ENCODE measurements around the gene RAB21. TPM values are rescaled to one million over a fixed set of nuclear protein-coding genes. Genes with fewer than 3 reads are reported as not detected.
A peak's percentile ranks its signal among the peaks of the same experiment; 100 is the strongest.

The RAB21 gene
- polyA plus RNA-seq (2012; ENCODE audit: low read depth, missing spikeins): 27.8 TPM

GRCh38 chr12:71754461-71755145 lies at the start of gene RAB21:
Gene RAB21, plus strand, starts transcription at chr12:71754863. Its CDS starts 267 bp downstream, at chr12:71755130.
- DNase-seq (ENCODE audit: insufficient read length, low spot score) (peak; percentile 86), FAIRE-seq (peak; percentile 94)
- TF ChIP-seq PAX5 (IDR thresholded peaks at IDR 0.05; ENCODE audit: insufficient read depth, low read length, severe bottlenecking) (no peak), POU2F2 (IDR thresholded peaks at IDR 0.05; ENCODE audit: low read depth, low read length) (0 out of 2 replicates have a peak, but pooled peaks have one; percentile 9), POLR2A (IDR thresholded peaks at IDR 0.05; ENCODE audit: low read depth, low read length) (peak; percentile 90), SPI1 (IDR thresholded peaks at IDR 0.05; ENCODE audit: low read depth, low read length) (no peak), TAF1 (IDR thresholded peaks at IDR 0.05; ENCODE audit: low read depth, low read length) (peak; percentile 73), POLR2AphosphoS5 (IDR thresholded peaks at IDR 0.05; ENCODE audit: low read depth, low read length) (peak; percentile 90)

- DNase-seq (ENCODE audit: insufficient read length, low spot score) (no peak), FAIRE-seq (no peak)
- no peak for TF ChIP-seq TAF1 (IDR thresholded peaks at IDR 0.05; ENCODE audit: low read depth, low read length)
- no peak for TF ChIP-seq POU2F2 (IDR thresholded peaks at IDR 0.05; ENCODE audit: low read depth, low read length)
- TF ChIP-seq POLR2A (IDR thresholded peaks at IDR 0.05; ENCODE audit: low read depth, low read length): no peak
- no peak for TF ChIP-seq POLR2AphosphoS5 (IDR thresholded peaks at IDR 0.05; ENCODE audit: low read depth, low read length)
- no peak for TF ChIP-seq SPI1 (IDR thresholded peaks at IDR 0.05; ENCODE audit: low read depth, low read length)
- TF ChIP-seq PAX5 (IDR thresholded peaks at IDR 0.05; ENCODE audit: insufficient read depth, low read length, severe bottlenecking): no peak
These were observed 49.7 kb upstream of the RAB21 start for GRCh38 chr12:71704920-71705319.

- no peak for FAIRE-seq
These were observed 46.0 kb upstream of the RAB21 start for GRCh38 chr12:71708658-71709057.

GRCh38 chr12:71710276-71711125 lies 44.2 kb upstream of the RAB21 start:
- TF ChIP-seq PAX5 (IDR thresholded peaks at IDR 0.05; ENCODE audit: insufficient read depth, low read length, severe bottlenecking): no peak
- TF ChIP-seq POLR2AphosphoS5 (IDR thresholded peaks at IDR 0.05; ENCODE audit: low read depth, low read length): no peak
- TF ChIP-seq POU2F2 (IDR thresholded peaks at IDR 0.05; ENCODE audit: low read depth, low read length): no peak
- TF ChIP-seq SPI1 (IDR thresholded peaks at IDR 0.05; ENCODE audit: low read depth, low read length): no peak
- no peak for TF ChIP-seq POLR2A (IDR thresholded peaks at IDR 0.05; ENCODE audit: low read depth, low read length)
- TF ChIP-seq TAF1 (IDR thresholded peaks at IDR 0.05; ENCODE audit: low read depth, low read length): no peak
- DNase-seq (ENCODE audit: insufficient read length, low spot score) (no peak), FAIRE-seq (no peak)

More at GRCh38 chr12:71708658-71709057, 46.0 kb upstream of the RAB21 start:
- TF ChIP-seq TAF1 (IDR thresholded peaks at IDR 0.05; ENCODE audit: low read depth, low read length) (no peak), POLR2A (IDR thresholded peaks at IDR 0.05; ENCODE audit: low read depth, low read length) (no peak), PAX5 (IDR thresholded peaks at IDR 0.05; ENCODE audit: insufficient read depth, low read length, severe bottlenecking) (no peak), POLR2AphosphoS5 (IDR thresholded peaks at IDR 0.05; ENCODE audit: low read depth, low read length) (no peak), SPI1 (IDR thresholded peaks at IDR 0.05; ENCODE audit: low read depth, low read length) (no peak)
- DNase-seq (ENCODE audit: insufficient read length, low spot score): no peak

GRCh38 chr12:71718611-71719010 lies 36.1 kb upstream of the RAB21 start:
- TF ChIP-seq POU2F2 (IDR thresholded peaks at IDR 0.05; ENCODE audit: low read depth, low read length) (no peak), TAF1 (IDR thresholded peaks at IDR 0.05; ENCODE audit: low read depth, low read length) (no peak), PAX5 (IDR thresholded peaks at IDR 0.05; ENCODE audit: insufficient read depth, low read length, severe bottlenecking) (no peak), SPI1 (IDR thresholded peaks at IDR 0.05; ENCODE audit: low read depth, low read length) (no peak), POLR2AphosphoS5 (IDR thresholded peaks at IDR 0.05; ENCODE audit: low read depth, low read length) (no peak), POLR2A (IDR thresholded peaks at IDR 0.05; ENCODE audit: low read depth, low read length) (no peak)
- no peak for FAIRE-seq
- no peak for DNase-seq (ENCODE audit: insufficient read length, low spot score)

GRCh38 chr12:71719647-71720370 lies 34.9 kb upstream of the RAB21 start:
- FAIRE-seq (no peak), DNase-seq (ENCODE audit: insufficient read length, low spot score) (no peak)
- no peak for TF ChIP-seq POLR2AphosphoS5 (IDR thresholded peaks at IDR 0.05; ENCODE audit: low read depth, low read length)
- no peak for TF ChIP-seq POU2F2 (IDR thresholded peaks at IDR 0.05; ENCODE audit: low read depth, low read length)

GRCh38 chr12:71721783-71722505 lies 32.7 kb upstream of the RAB21 start:
- no peak for TF ChIP-seq PAX5 (IDR thresholded peaks at IDR 0.05; ENCODE audit: insufficient read depth, low read length, severe bottlenecking)
- FAIRE-seq (no peak), DNase-seq (ENCODE audit: insufficient read length, low spot score) (no peak)

- no peak for FAIRE-seq
- DNase-seq (ENCODE audit: insufficient read length, low spot score): no peak
- TF ChIP-seq SPI1 (IDR thresholded peaks at IDR 0.05; ENCODE audit: low read depth, low read length): no peak
- no peak for TF ChIP-seq POU2F2 (IDR thresholded peaks at IDR 0.05; ENCODE audit: low read depth, low read length)
- TF ChIP-seq TAF1 (IDR thresholded peaks at IDR 0.05; ENCODE audit: low read depth, low read length): no peak
- TF ChIP-seq PAX5 (IDR thresholded peaks at IDR 0.05; ENCODE audit: insufficient read depth, low read length, severe bottlenecking): no peak
- no peak for TF ChIP-seq POLR2AphosphoS5 (IDR thresholded peaks at IDR 0.05; ENCODE audit: low read depth, low read length)
- no peak for TF ChIP-seq POLR2A (IDR thresholded peaks at IDR 0.05; ENCODE audit: low read depth, low read length)
These were observed 29.7 kb upstream of the RAB21 start for GRCh38 chr12:71725011-71725410.

GRCh38 chr12:71726548-71726947 lies 28.1 kb upstream of the RAB21 start:
- DNase-seq (ENCODE audit: insufficient read length, low spot score) (no peak), FAIRE-seq (peak; percentile 59)
- no peak for TF ChIP-seq TAF1 (IDR thresholded peaks at IDR 0.05; ENCODE audit: low read depth, low read length)
- TF ChIP-seq PAX5 (IDR thresholded peaks at IDR 0.05; ENCODE audit: insufficient read depth, low read length, severe bottlenecking): no peak
- TF ChIP-seq POU2F2 (IDR thresholded peaks at IDR 0.05; ENCODE audit: low read depth, low read length): no peak
- no peak for TF ChIP-seq POLR2A (IDR thresholded peaks at IDR 0.05; ENCODE audit: low read depth, low read length)
- no peak for TF ChIP-seq POLR2AphosphoS5 (IDR thresholded peaks at IDR 0.05; ENCODE audit: low read depth, low read length)
- no peak for TF ChIP-seq SPI1 (IDR thresholded peaks at IDR 0.05; ENCODE audit: low read depth, low read length)
